ENCODE results near the gene XRCC1.

XRCC1 gene

GRCh38 chr19:43574424-43575155 is 737 bp downstream of the XRCC1 start:
- no peak overlapping the region for H4K91ac ChIP-seq (ENCODE audit: low read length)
- peak overlapping the region; percentile 66 for H3K27ac ChIP-seq (ENCODE audit: low read length, poor library complexity, severe bottlenecking)
- H2BK5ac ChIP-seq (ENCODE audit: low read depth, low read length, poor library complexity, severe bottlenecking) = no peak overlapping the region
- H3K79me1 ChIP-seq (replicated peaks; ENCODE audit: low read length, poor library complexity, severe bottlenecking) = peaks cover 32% of the 10 kb centered on the region
- H3K4me1 ChIP-seq (ENCODE audit: control insufficient read depth, insufficient read depth, low read depth, low read length) = peaks cover 12% of the 10 kb centered on the region
- H3K4me2 ChIP-seq (ENCODE audit: low read length, poor library complexity, severe bottlenecking) = peak overlapping the region; percentile 60
- peak overlapping the region; percentile 31 for H4K8ac ChIP-seq (ENCODE audit: low read length)
- H2AFZ ChIP-seq (ENCODE audit: low read depth, low read length) = no peak overlapping the region
- WGBS = 56% methylated on average over 12 of the region's 12 CpGs
- peak overlapping the region; percentile 100 for H3K9ac ChIP-seq (ENCODE audit: low read length)
- no peak overlapping the region for H2BK120ac ChIP-seq (ENCODE audit: low read depth, low read length)
- no peak overlapping the region for H3K23ac ChIP-seq (ENCODE audit: low read length in 2 of 2)
- H2AK5ac ChIP-seq (ENCODE audit: low read length, severe bottlenecking) = no peak overlapping the region
- DNase-seq = no peak
- no peak overlapping the region for H2BK12ac ChIP-seq (ENCODE audit: low read length in 2 of 2)
- no peak overlapping the region for H3K18ac ChIP-seq (ENCODE audit: low read depth in 1 of 2, low read length in 2 of 2)
- no peak overlapping the region for H3K4ac ChIP-seq (ENCODE audit: low read depth in 1 of 2, low read length in 2 of 2)
- H3K4me3 ChIP-seq (ENCODE audit: insufficient read depth in 1 of 2, low read depth in 1 of 2, low read length in 2 of 2) = peak overlapping the region; percentile 36 to 100
- H3K14ac ChIP-seq (ENCODE audit: low read length in 2 of 2) = no peak overlapping the region
- no peaks in the 10 kb centered on the region for H3K27me3 ChIP-seq (ENCODE audit: control insufficient read depth in 1 of 2, insufficient read depth in 1 of 2, low read length in 2 of 2)
- H2BK15ac ChIP-seq (ENCODE audit: low read depth, poor library complexity, severe bottlenecking) = no peak overlapping the region
- peaks cover 0 to 20% of the 10 kb centered on the region in 2 experiments for H3K36me3 ChIP-seq (ENCODE audit: control insufficient read depth in 1 of 2, insufficient read depth in 2 of 2, low read depth in 1 of 2, low read length in 2 of 2)
- no peaks in the 10 kb centered on the region for H3K9me3 ChIP-seq (ENCODE audit: control insufficient read depth, low read length)

- no peak for DNase-seq
- no peak overlapping the region for H4K8ac ChIP-seq (ENCODE audit: low read length)
- H2AFZ ChIP-seq (ENCODE audit: low read depth, low read length) = no peak overlapping the region
- H3K23ac ChIP-seq (ENCODE audit: low read length in 2 of 2) = no peak overlapping the region
- no peak overlapping the region for H3K4ac ChIP-seq (ENCODE audit: low read depth in 1 of 2, low read length in 2 of 2)
- peaks cover 0 to 20% of the 10 kb centered on the region in 2 experiments for H3K36me3 ChIP-seq (ENCODE audit: control insufficient read depth in 1 of 2, insufficient read depth in 2 of 2, low read depth in 1 of 2, low read length in 2 of 2)
- H3K79me1 ChIP-seq (replicated peaks; ENCODE audit: low read length, poor library complexity, severe bottlenecking) = peaks cover 34% of the 10 kb centered on the region
- 96% methylated on average over 3 of the region's 3 CpGs for WGBS
- H3K4me1 ChIP-seq (ENCODE audit: control insufficient read depth, insufficient read depth, low read depth, low read length) = peaks cover 10% of the 10 kb centered on the region
- no peak overlapping the region for H3K18ac ChIP-seq (ENCODE audit: low read depth in 1 of 2, low read length in 2 of 2)
- no peak overlapping the region for H3K4me3 ChIP-seq (ENCODE audit: insufficient read depth in 1 of 2, low read depth in 1 of 2, low read length in 2 of 2)
- H3K9ac ChIP-seq (ENCODE audit: low read length) = no peak overlapping the region
- H2BK15ac ChIP-seq (ENCODE audit: low read depth, poor library complexity, severe bottlenecking) = no peak overlapping the region
- H3K14ac ChIP-seq (ENCODE audit: low read length in 2 of 2) = no peak overlapping the region
- H2AK5ac ChIP-seq (ENCODE audit: low read length, severe bottlenecking) = no peak overlapping the region
- no peak overlapping the region for H2BK12ac ChIP-seq (ENCODE audit: low read length in 2 of 2)
- H3K27ac ChIP-seq (ENCODE audit: low read length, poor library complexity, severe bottlenecking) = no peak overlapping the region
- no peak overlapping the region for H2BK120ac ChIP-seq (ENCODE audit: low read depth, low read length)
- no peaks in the 10 kb centered on the region for H3K27me3 ChIP-seq (ENCODE audit: control insufficient read depth in 1 of 2, insufficient read depth in 1 of 2, low read length in 2 of 2)
- H3K9me3 ChIP-seq (ENCODE audit: control insufficient read depth, low read length) = no peaks in the 10 kb centered on the region
- no peak overlapping the region for H4K91ac ChIP-seq (ENCODE audit: low read length)
- H3K4me2 ChIP-seq (ENCODE audit: low read length, poor library complexity, severe bottlenecking) = no peak overlapping the region
- no peak overlapping the region for H2BK5ac ChIP-seq (ENCODE audit: low read depth, low read length, poor library complexity, severe bottlenecking)
Measured at GRCh38 chr19:43572171-43572588, 3.1 kb downstream of the XRCC1 start.

GRCh38 chr19:43570174-43570791 is 5.0 kb downstream of the XRCC1 start:
- H3K9ac ChIP-seq (ENCODE audit: low read length) = no peak overlapping the region
- no peak overlapping the region for H2AFZ ChIP-seq (ENCODE audit: low read depth, low read length)
- H3K9me3 ChIP-seq (ENCODE audit: control insufficient read depth, low read length) = no peaks in the 10 kb centered on the region
- H2BK15ac ChIP-seq (ENCODE audit: low read depth, poor library complexity, severe bottlenecking) = no peak overlapping the region
- H2BK5ac ChIP-seq (ENCODE audit: low read depth, low read length, poor library complexity, severe bottlenecking) = no peak overlapping the region
- no peak overlapping the region for H4K8ac ChIP-seq (ENCODE audit: low read length)
- H4K91ac ChIP-seq (ENCODE audit: low read length) = no peak overlapping the region
- H2AK5ac ChIP-seq (ENCODE audit: low read length, severe bottlenecking) = no peak overlapping the region
- H2BK120ac ChIP-seq (ENCODE audit: low read depth, low read length) = no peak overlapping the region
- no peak overlapping the region for H3K27ac ChIP-seq (ENCODE audit: low read length, poor library complexity, severe bottlenecking)
- no peak overlapping the region for H3K18ac ChIP-seq (ENCODE audit: low read depth in 1 of 2, low read length in 2 of 2)
- H3K23ac ChIP-seq (ENCODE audit: low read length in 2 of 2) = no peak overlapping the region
- no peak overlapping the region for H2BK12ac ChIP-seq (ENCODE audit: low read length in 2 of 2)
- peaks cover 31% of the 10 kb centered on the region for H3K79me1 ChIP-seq (replicated peaks; ENCODE audit: low read length, poor library complexity, severe bottlenecking)
- no peak for DNase-seq
- no peak overlapping the region for H3K4me3 ChIP-seq (ENCODE audit: insufficient read depth in 1 of 2, low read depth in 1 of 2, low read length in 2 of 2)
- no peaks in the 10 kb centered on the region for H3K27me3 ChIP-seq (ENCODE audit: control insufficient read depth in 1 of 2, insufficient read depth in 1 of 2, low read length in 2 of 2)
- H3K14ac ChIP-seq (ENCODE audit: low read length in 2 of 2) = no peak overlapping the region
- peaks cover 0 to 20% of the 10 kb centered on the region in 2 experiments for H3K36me3 ChIP-seq (ENCODE audit: control insufficient read depth in 1 of 2, insufficient read depth in 2 of 2, low read depth in 1 of 2, low read length in 2 of 2)
- peaks cover 5% of the 10 kb centered on the region for H3K4me1 ChIP-seq (ENCODE audit: control insufficient read depth, insufficient read depth, low read depth, low read length)
- H3K4me2 ChIP-seq (ENCODE audit: low read length, poor library complexity, severe bottlenecking) = no peak overlapping the region
- WGBS = 89% methylated on average over 5 of the region's 5 CpGs
- no peak overlapping the region for H3K4ac ChIP-seq (ENCODE audit: low read depth in 1 of 2, low read length in 2 of 2)

- no peak overlapping the region for H3K4me3 ChIP-seq (ENCODE audit: insufficient read depth in 1 of 2, low read depth in 1 of 2, low read length in 2 of 2)
- H3K14ac ChIP-seq (ENCODE audit: low read length in 2 of 2) = no peak overlapping the region
- no peak overlapping the region for H4K8ac ChIP-seq (ENCODE audit: low read length)
- no peak overlapping the region for H2AK5ac ChIP-seq (ENCODE audit: low read length, severe bottlenecking)
- H3K4me1 ChIP-seq (ENCODE audit: control insufficient read depth, insufficient read depth, low read depth, low read length) = peaks cover 4% of the 10 kb centered on the region
- H3K27me3 ChIP-seq (ENCODE audit: control insufficient read depth in 1 of 2, insufficient read depth in 1 of 2, low read length in 2 of 2) = no peaks in the 10 kb centered on the region
- DNase-seq = no peak
- no peak overlapping the region for H3K4me2 ChIP-seq (ENCODE audit: low read length, poor library complexity, severe bottlenecking)
- no peak overlapping the region for H2BK12ac ChIP-seq (ENCODE audit: low read length in 2 of 2)
- H2AFZ ChIP-seq (ENCODE audit: low read depth, low read length) = no peak overlapping the region
- no peak overlapping the region for H3K18ac ChIP-seq (ENCODE audit: low read depth in 1 of 2, low read length in 2 of 2)
- H3K36me3 ChIP-seq (ENCODE audit: control insufficient read depth in 1 of 2, insufficient read depth in 2 of 2, low read depth in 1 of 2, low read length in 2 of 2) = peaks cover 0 to 20% of the 10 kb centered on the region in 2 experiments
- no peak overlapping the region for H2BK15ac ChIP-seq (ENCODE audit: low read depth, poor library complexity, severe bottlenecking)
- no peak overlapping the region for H3K4ac ChIP-seq (ENCODE audit: low read depth in 1 of 2, low read length in 2 of 2)
- H3K79me1 ChIP-seq (replicated peaks; ENCODE audit: low read length, poor library complexity, severe bottlenecking) = peaks cover 33% of the 10 kb centered on the region
- H2BK5ac ChIP-seq (ENCODE audit: low read depth, low read length, poor library complexity, severe bottlenecking) = no peak overlapping the region
- H3K27ac ChIP-seq (ENCODE audit: low read length, poor library complexity, severe bottlenecking) = no peak overlapping the region
- no peak overlapping the region for H3K23ac ChIP-seq (ENCODE audit: low read length in 2 of 2)
- WGBS = 100% methylated on average over 4 of the region's 5 CpGs
- H2BK120ac ChIP-seq (ENCODE audit: low read depth, low read length) = no peak overlapping the region
- H3K9ac ChIP-seq (ENCODE audit: low read length) = no peak overlapping the region
- H4K91ac ChIP-seq (ENCODE audit: low read length) = no peak overlapping the region
- no peaks in the 10 kb centered on the region for H3K9me3 ChIP-seq (ENCODE audit: control insufficient read depth, low read length)
Measured at GRCh38 chr19:43569657-43570056, 5.7 kb downstream of the XRCC1 start.
